G401.6 (cell line): ENCODE measurements around the gene OR4K13.

Source experiments
- FAIRE-seq: peaks from 2 replicates; lab custom pipeline; 2012; peaks lifted over from hg19 to GRCh38; lab: Jason Lieb, UNC

Gene OR4K13

GRCh38 chr14:20035938-20036337 is at the start of gene OR4K13:
OR4K13 (minus strand) TSS chr14:20036038; CDS start chr14:20034758, 1,280 bp downstream.
- FAIRE-seq = no peak

- FAIRE-seq = peak; percentile 33
Observed at GRCh38 chr14:20059745-20060144, 23.9 kb upstream of the OR4K13 start, which contains the start of gene OR4L1. OR4L1 (plus strand) TSS chr14:20060045; CDS start chr14:20060045, 0 bp downstream.

- FAIRE-seq = no peak
Observed at GRCh38 chr14:20048202-20048601, 12.4 kb upstream of the OR4K13 start.

- FAIRE-seq = no peak
Observed at GRCh38 chr14:20044243-20044642, 8.4 kb upstream of the OR4K13 start.

- no peak for FAIRE-seq
Observed at GRCh38 chr14:20035449-20035848, 389 bp downstream of the OR4K13 start.

- no peak for FAIRE-seq
Observed at GRCh38 chr14:20031058-20031457, 4.8 kb downstream of the OR4K13 start.

- no peak for FAIRE-seq
Observed at GRCh38 chr14:20019257-20019865, 16.5 kb downstream of the OR4K13 start, which contains the start of gene OR4K14. OR4K14 (minus strand) TSS chr14:20019307; CDS start chr14:20015193, 4,114 bp downstream.

GRCh38 chr14:20008156-20008555 is 27.7 kb downstream of the OR4K13 start:
- no peak for FAIRE-seq

- FAIRE-seq = no peak
Observed at GRCh38 chr14:20002319-20002718, 33.5 kb downstream of the OR4K13 start.

GRCh38 chr14:20001863-20002262 is 34.0 kb downstream of the OR4K13 start, which contains the start of gene OR4Q2:
OR4Q2 (plus strand) TSS chr14:20002163.
- no peak for FAIRE-seq

GRCh38 chr14:19993438-19993837 is 42.4 kb downstream of the OR4K13 start:
- FAIRE-seq = no peak
